MCF 10A (cell line): ENCODE measurements around the gene STK24. TPM values are rescaled to one million over a fixed set of nuclear protein-coding genes. Genes with fewer than 3 reads are reported as not detected.

Experiments
- BruUV-seq: library from RNA; stranded (reverse); fragments of 400-500 nt; replicated peaks from 2 replicates; lab custom pipeline; 2021; lab: Mats Ljungman, UMichigan
- CTCF ChIA-PET: fragments of 300-600 bp; sonication (Branson Sonifier 250); formaldehyde crosslinking; extraction: SDS; loops from one replicate; lab custom pipeline; 2021; ENCODE audit warnings: antibody characterized with exemption, inconsistent platforms; lab: Yijun Ruan, JAX
- POLR2A ChIA-PET: fragments of 300-600, 350-650 bp; sonication (Branson Sonifier 250); formaldehyde crosslinking; extraction: SDS; loops from one replicate; lab custom pipeline; 2020; ENCODE audit warnings: antibody characterized with exemption, inconsistent platforms; lab: Yijun Ruan, JAX
- DNase-seq: peaks from one replicate; pipeline ENCODE4 v3.0.0-alpha.2; 2018; ENCODE audit not compliant: unreplicated experiment
- H3K27ac Mint-ChIP-seq: one replicate; pipeline ENCODE4 v1.8.0; 2022; ENCODE audit warnings: mild to moderate bottlenecking, low read depth, mixed read lengths; ENCODE audit not compliant: unreplicated experiment
- H3K27me3 Mint-ChIP-seq: one replicate; pipeline ENCODE4 v1.8.0; 2022; ENCODE audit warnings: mixed read lengths; ENCODE audit not compliant: insufficient read depth, unreplicated experiment
- H3K36me3 Mint-ChIP-seq: one replicate; pipeline ENCODE4 v1.8.0; 2022; ENCODE audit warnings: mild to moderate bottlenecking, moderate library complexity, mixed read lengths; ENCODE audit not compliant: insufficient read depth, unreplicated experiment
- H3K4me1 Mint-ChIP-seq: one replicate; pipeline ENCODE4 v1.8.0; 2022; ENCODE audit warnings: mixed read lengths; ENCODE audit not compliant: insufficient read depth, unreplicated experiment
- H3K4me3 Mint-ChIP-seq: one replicate; pipeline ENCODE4 v1.8.0; 2022; ENCODE audit warnings: mild to moderate bottlenecking, moderate library complexity, mixed read lengths; ENCODE audit not compliant: unreplicated experiment
- H3K9me3 Mint-ChIP-seq: one replicate; pipeline ENCODE4 v1.8.0; 2022; ENCODE audit warnings: mixed read lengths; ENCODE audit not compliant: unreplicated experiment
- intact Hi-C: fragments of 100-400 bp; cut with micrococcal nuclease; formaldehyde crosslinking; loops from 2 replicates; pipeline ENCODE4 v1.14.1; 2022
- total RNA-seq: library from RNA; stranded (reverse); gene quantifications from 2 replicates; pipeline ENCODE4 v1.2.3, GENCODE V29; 2022
- TF ChIP-seq, protein P1 (sequence below): fragments of 200-600 bp; IDR thresholded peaks from one replicate; pipeline ENCODE4 v1.8.0; 2022; ENCODE audit warnings: antibody characterized with exemption, mild to moderate bottlenecking; ENCODE audit not compliant: unreplicated experiment

STK24 gene
- total RNA-seq, 1 experiment from 2014 or later = 200 TPM

DNA sequence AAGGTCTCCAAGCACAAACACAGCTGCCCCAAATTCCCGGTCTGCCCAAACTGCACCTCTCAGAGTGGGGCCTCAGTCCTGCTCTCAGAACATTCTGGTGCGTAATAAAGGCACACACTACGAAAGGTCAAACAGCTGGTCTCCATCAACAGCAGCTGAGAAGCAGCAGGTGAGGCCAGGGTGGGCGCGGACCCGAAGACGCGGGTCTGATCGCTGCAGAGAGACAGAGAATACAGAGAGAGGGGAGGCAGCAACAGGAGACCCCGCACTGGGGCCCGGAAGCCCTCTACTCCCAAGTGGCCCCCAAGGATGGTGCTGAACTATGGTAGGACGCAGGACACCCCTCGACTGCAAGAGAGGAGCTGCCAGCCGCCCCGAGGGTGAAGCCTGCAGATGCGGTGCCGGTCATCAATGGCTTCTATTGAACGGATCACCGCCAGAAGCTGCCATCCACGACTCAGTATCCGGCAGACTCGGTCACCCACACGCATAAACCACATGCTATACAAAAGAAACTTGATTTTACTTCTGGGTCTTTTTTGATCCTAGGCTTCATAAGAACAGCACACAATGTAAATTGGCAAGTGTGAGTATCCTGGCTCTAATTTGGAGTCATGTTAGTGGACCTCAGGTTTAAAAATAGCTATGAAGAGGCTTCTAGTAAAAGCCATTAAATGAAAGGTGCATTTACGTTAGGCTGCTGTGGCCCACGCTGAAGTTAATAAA lies 33.4 kb downstream of the STK24 start:
- Mint-ChIP-seq H3K27ac (no peak overlapping the region), H3K36me3 (peaks cover 7% of the 10 kb centered on the region), H3K4me3 (no peak overlapping the region), H3K9me3 (no peaks in the 10 kb centered on the region), H3K4me1 (peaks cover 36% of the 10 kb centered on the region), H3K27me3 (no peaks in the 10 kb centered on the region)
- no peak for DNase-seq
- TF ChIP-seq, protein P1, sequence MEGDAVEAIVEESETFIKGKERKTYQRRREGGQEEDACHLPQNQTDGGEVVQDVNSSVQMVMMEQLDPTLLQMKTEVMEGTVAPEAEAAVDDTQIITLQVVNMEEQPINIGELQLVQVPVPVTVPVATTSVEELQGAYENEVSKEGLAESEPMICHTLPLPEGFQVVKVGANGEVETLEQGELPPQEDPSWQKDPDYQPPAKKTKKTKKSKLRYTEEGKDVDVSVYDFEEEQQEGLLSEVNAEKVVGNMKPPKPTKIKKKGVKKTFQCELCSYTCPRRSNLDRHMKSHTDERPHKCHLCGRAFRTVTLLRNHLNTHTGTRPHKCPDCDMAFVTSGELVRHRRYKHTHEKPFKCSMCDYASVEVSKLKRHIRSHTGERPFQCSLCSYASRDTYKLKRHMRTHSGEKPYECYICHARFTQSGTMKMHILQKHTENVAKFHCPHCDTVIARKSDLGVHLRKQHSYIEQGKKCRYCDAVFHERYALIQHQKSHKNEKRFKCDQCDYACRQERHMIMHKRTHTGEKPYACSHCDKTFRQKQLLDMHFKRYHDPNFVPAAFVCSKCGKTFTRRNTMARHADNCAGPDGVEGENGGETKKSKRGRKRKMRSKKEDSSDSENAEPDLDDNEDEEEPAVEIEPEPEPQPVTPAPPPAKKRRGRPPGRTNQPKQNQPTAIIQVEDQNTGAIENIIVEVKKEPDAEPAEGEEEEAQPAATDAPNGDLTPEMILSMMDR = no peak
- BruUV-seq = no TSS peak
- CTCF ChIA-PET = interaction anchor here (0.9 kb wide), 1 partner anchor 13 kb away, joined by 3 read pairs; no protein-coding TSS in a partner anchor
- intact Hi-C loops = no loop called here
- POLR2A ChIA-PET = interaction anchor here (0.8 kb wide), 1 partner anchor 32 kb away, joined by 3 read pairs; no protein-coding TSS in a partner anchor

DNA sequence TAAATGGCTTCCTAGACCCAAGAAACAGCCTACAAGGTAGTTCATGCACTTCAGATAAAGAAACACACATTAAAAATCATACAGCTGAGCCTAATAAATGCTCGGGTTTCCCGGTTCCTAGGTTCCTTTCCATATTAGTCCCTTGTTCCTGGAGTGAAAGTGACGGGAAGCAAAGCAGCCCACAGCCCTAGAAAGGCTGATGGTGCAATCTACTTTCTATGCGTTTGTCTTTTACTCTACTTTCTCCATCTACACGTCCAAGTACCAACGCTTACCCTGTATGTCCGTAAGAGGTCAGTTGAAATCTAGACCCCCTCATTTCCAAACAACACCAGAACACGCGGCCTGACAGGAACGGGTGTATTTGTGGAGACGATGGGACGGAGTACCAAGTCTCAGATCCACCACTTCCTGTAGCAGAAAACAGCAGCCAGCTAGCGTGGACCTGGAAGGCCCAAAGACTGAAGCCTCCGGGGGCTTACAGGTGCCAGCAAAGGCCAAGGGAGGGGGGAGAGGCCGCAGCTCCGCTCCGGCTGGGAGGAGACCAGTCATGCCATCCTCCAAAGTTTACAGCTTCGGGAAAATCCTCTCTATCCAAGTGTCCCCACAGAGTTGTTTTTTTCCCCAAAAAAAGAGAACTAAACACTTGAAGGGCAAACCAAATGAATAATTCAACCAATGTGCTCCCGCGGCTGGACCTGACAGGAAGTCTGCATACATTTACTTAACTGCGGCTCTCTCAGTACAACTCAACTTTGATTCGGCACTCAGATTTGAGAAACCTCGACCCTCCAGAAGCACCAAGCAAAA lies 34.1 kb downstream of the STK24 start:
- DNase-seq = no peak
- intact Hi-C loops = no loop called here
- Mint-ChIP-seq H3K27me3 (no peaks in the 10 kb centered on the region), H3K36me3 (peaks cover 12% of the 10 kb centered on the region), H3K4me3 (no peak overlapping the region), H3K27ac (no peak overlapping the region), H3K9me3 (no peaks in the 10 kb centered on the region), H3K4me1 (peaks cover 34% of the 10 kb centered on the region)
- BruUV-seq = no TSS peak
- CTCF ChIA-PET = interaction anchor here (0.5 to 0.7 kb wide), 2 partner anchors 9 to 118 kb away, joined by 3 to 4 read pairs; no protein-coding TSS in a partner anchor
- TF ChIP-seq, protein P1 = no peak
- POLR2A ChIA-PET = no interaction called here

DNA sequence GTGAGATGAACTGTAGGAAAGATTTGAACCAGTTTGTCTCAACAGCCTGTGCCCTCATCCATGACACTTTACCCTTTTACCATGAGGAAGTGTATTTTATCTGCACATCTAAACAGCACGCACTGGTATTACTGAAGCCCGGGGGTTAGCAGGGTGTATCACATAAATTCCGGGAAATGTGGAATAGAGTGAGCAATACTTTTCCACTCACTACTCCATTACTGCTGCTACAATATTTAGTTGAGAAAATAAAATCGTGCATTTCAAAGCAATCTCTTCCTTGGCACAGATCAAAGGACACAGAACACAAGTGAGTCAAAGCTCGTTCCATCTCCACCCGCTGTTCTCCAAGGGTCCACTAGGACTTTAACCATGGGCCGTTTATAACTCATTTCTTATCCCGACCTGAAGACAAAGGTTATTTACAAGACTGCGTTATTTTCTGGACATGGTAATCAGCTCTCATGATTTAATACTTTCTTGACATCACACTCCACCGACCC lies 35.2 kb downstream of the STK24 start:
- CTCF ChIA-PET = interaction anchor here (0.5 to 1.6 kb wide), 5 partner anchors 8 to 533 kb away, joined by 3 to 6 read pairs (median 3); no protein-coding TSS in a partner anchor
- H3K36me3 Mint-ChIP-seq = peaks cover 8% of the 10 kb centered on the region
- POLR2A ChIA-PET = interaction anchor here (1.5 kb wide), 1 partner anchor 54 kb away, joined by 4 read pairs; no protein-coding TSS in a partner anchor

More for the DNA sequence above, 35.2 kb downstream of the STK24 start:
- intact Hi-C loops = no loop called here
- TF ChIP-seq, protein P1 = no peak
- Mint-ChIP-seq H3K27ac (no peak overlapping the region), H3K4me3 (no peak overlapping the region), H3K4me1 (peaks cover 32% of the 10 kb centered on the region), H3K27me3 (no peaks in the 10 kb centered on the region), H3K9me3 (no peaks in the 10 kb centered on the region)
- DNase-seq = no peak
- BruUV-seq = no TSS peak
